Activated naive CD4-positive, alpha-beta T cell treated with anti-CD3 and anti-CD28 coated beads, Interleukin-2, amount 50 U/mL, for 24 hours (primary cell): Measurements from ENCODE around the gene SLC5A5.

ENCODE experiments used
- H3K27ac Mint-ChIP-seq: one replicate; pipeline ENCODE4 v1.8.0; 2021; ENCODE audit warnings: mild to moderate bottlenecking, mixed read lengths
- H3K27me3 Mint-ChIP-seq: one replicate; pipeline ENCODE4 v1.8.0; 2021; ENCODE audit warnings: mixed read lengths
- H3K36me3 Mint-ChIP-seq: one replicate; pipeline ENCODE4 v1.8.0; 2021; ENCODE audit warnings: mixed read lengths
- H3K4me1 Mint-ChIP-seq: one replicate; pipeline ENCODE4 v1.8.0; 2021; ENCODE audit warnings: mixed read lengths
- H3K4me3 Mint-ChIP-seq: one replicate; pipeline ENCODE4 v1.8.0; 2021; ENCODE audit warnings: mild to moderate bottlenecking, mixed read lengths
- H3K9me3 Mint-ChIP-seq: one replicate; pipeline ENCODE4 v1.8.0; 2021; ENCODE audit warnings: mixed read lengths

The SLC5A5 gene

DNA sequence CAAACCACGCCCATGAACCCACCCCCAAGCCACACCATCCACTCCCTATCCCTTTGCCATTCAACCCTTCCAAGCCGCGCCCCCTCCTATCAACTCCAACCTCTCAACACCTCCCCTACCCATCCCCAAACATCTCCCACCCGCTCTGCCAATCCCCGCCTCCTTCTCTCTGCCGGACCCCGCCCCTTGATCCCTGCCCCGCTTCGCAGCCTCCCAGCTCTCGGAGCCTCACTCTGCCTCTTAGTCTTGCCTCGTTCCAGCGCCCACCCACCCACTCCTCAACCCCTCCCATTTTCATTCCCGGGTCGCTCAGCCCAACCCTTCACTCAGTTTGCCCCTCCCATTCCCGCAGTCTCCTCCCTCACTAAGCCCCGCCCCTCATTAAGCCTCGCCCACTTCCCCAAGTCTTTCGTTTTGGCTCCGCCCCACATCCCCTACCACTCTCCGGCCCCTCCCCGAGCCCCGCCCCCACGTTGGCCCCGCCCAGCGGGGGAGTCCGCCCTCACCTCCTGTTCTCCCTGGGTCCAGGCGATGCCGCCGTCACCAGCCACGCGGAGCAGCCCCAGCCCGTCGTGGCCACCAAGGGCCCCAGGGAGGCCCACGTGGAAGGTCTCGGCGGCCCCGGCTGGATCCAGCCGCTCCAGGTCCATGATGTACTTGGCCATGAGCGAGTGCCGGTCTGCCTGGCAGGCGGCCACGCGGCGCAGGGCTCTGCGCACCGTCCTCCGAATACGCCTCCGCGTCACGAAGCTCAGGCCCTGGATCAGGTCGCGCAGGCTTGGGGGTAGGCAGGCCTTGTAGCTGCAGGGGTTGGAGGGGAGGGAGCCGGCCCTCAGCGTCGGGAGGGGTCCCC lies 29.7 kb upstream of the SLC5A5 start:
- peaks cover 7% of the 10 kb centered on the region for H3K36me3 Mint-ChIP-seq
- no peak overlapping the region for H3K27ac Mint-ChIP-seq
- no peak overlapping the region for H3K4me3 Mint-ChIP-seq
- H3K4me1 Mint-ChIP-seq, result peaks cover 33% of the 10 kb centered on the region
- H3K9me3 Mint-ChIP-seq, result no peaks in the 10 kb centered on the region
- no peaks in the 10 kb centered on the region for H3K27me3 Mint-ChIP-seq

DNA sequence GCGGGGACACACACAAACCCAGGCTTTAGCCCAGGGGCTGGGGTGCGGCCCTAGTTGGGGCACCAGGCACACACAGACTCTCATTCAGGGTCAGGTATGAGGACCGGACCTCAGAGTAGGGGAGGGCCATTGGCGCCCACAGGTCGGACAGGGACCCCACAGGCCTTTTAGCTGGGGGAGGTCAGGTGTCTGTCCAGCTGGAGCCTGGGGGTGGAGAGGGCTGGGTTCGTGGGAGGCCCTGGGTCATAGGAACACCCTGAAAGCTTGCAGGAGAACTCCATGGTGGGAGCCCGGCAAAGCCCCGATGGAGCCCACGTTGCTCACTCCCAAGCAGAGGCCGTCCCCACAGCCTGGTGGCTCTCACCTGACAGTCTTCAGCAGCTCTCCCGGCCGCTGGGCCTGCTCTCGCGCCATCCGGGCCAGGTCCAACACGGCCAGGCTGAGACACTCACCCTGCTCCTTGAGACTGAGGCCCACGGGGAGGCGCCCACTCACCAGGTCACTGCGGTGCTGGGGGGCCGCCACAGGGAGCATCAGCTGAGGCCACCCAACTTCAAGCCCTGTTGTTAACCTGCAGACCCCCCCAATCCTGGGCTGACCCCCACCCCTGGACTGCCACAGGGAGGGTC lies 29.0 kb upstream of the SLC5A5 start:
- H3K27ac Mint-ChIP-seq, result no peak overlapping the region
- H3K27me3 Mint-ChIP-seq, result no peaks in the 10 kb centered on the region
- H3K4me3 Mint-ChIP-seq, result no peak overlapping the region
- no peaks in the 10 kb centered on the region for H3K9me3 Mint-ChIP-seq
- H3K4me1 Mint-ChIP-seq, result peaks cover 33% of the 10 kb centered on the region
- peaks cover 7% of the 10 kb centered on the region for H3K36me3 Mint-ChIP-seq

DNA sequence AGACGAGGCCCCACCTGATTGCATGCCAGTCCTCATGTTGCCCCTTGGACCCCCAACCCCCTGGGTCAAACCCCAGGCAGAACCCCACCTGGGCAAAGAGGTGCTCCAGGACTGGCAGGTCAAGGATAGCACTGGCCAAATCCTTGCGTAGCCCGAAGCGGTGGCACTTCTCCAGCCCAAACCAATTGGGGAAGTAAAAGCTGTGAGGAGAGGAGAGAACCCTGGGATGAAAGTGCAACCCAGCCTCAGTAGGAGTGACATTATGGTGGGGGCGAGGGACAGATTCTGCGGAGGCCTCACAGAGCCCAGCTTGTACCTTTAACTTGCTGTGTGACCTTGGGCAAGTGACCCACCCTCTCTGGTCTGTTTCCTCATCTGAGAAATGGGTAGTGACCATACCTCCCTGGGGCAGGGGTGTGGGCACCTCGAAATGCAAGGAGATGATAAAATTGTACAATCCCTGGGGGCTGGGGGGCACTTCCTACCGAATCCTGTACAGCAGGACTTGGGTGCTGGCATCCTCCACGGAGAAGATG lies 28.4 kb upstream of the SLC5A5 start:
- Mint-ChIP-seq H3K27ac (peak overlapping the region; percentile 86), H3K4me1 (peaks cover 37% of the 10 kb centered on the region), H3K9me3 (no peaks in the 10 kb centered on the region), H3K36me3 (peaks cover 7% of the 10 kb centered on the region), H3K4me3 (peak overlapping the region; percentile 42), H3K27me3 (no peaks in the 10 kb centered on the region)

DNA sequence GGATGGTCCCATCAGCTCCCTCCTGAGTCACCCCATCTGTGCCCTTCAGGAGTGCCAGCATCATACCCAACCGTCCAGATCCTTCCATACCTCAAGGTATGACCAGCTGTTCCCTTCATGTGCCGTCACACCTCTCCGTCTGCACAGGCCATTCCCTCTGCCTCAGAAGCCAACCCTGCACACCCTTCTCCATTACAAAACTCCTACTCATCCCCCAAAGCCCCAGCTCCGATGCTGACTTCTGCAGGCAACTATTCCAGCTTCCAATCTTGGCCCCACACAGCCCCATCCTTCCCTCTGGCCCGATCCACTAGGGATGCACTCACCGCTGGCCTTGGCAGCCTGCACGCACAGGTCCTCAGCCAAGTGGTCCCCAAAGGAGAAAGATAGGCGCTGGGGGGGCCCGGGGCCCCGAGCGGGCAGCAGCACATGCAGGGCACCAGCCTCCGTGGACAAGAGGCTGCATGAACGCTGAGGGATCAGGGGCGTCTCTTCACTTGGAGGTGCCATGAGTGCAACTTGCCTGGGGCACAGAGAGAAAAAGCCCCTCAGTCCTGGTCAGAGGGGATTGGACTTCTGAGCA lies 27.7 kb upstream of the SLC5A5 start:
- Mint-ChIP-seq H3K4me1 (peaks cover 44% of the 10 kb centered on the region), H3K27ac (peak overlapping the region; percentile 86), H3K36me3 (peaks cover 7% of the 10 kb centered on the region), H3K27me3 (no peaks in the 10 kb centered on the region), H3K4me3 (peak overlapping the region; percentile 90), H3K9me3 (no peaks in the 10 kb centered on the region)

DNA sequence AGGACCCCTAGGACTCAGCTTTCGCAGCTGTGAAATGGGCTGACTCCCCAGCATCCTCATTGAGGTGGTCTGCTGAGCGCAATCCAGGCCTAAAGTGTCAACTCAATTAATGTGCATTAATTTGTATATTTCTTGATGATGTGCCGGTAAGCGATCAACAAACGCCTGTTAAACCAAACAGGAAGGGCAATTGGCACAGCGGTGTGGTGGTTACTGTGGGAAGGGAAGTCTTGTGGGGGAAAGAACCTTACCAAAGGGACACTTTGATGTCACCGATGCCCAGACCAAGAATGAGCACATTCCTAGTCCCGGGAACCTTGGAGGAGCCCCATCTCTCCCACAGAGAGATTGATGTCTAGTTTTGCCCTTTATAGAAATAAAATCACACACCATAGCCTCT lies 25.6 kb upstream of the SLC5A5 start:
- no peaks in the 10 kb centered on the region for H3K27me3 Mint-ChIP-seq
- no peaks in the 10 kb centered on the region for H3K9me3 Mint-ChIP-seq
- H3K4me1 Mint-ChIP-seq, result peaks cover 59% of the 10 kb centered on the region
- peak overlapping the region; percentile 90 for H3K4me3 Mint-ChIP-seq
- peak overlapping the region; percentile 90 for H3K27ac Mint-ChIP-seq
- peaks cover 4% of the 10 kb centered on the region for H3K36me3 Mint-ChIP-seq

DNA sequence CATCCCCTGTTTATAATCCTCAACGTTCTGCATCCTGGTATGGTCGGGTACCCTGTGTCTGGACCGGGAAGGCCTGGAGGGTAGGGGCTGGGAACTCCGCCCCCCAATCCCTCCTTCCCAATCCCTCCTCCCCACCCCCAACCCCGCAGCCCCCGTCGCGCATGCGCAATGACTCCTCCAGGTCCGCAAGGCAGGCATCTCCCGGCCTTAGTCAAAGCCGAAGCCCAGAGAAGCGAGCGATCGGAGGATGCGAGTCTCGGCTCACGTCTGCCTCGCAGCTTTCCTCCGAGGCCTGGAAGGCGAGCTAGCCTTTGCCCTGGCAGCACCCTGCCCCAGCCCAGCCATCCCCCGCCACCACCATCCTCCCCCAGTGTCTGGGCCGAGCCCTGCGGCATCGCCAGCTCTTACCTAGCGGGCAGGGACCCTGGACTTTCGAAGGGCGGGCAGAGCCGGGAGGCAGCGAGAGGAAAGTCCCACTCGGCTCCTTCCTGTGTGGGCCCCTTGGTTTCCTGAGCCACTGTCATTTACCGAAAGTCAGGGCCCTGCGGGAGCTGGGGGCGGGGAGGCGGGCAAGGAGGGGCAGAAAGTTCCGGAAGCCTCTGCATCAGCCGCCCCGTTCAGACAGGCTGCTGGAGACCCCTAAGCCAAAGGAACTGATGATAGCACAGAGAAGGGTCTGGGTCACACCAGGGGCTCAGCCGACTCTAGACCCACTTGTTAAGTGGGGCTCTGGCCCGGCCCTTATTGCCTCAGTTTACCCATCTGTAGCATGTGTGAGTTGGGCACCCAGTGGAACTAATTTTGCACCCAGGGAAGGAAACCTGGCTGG lies 24.0 kb upstream of the SLC5A5 start, which contains the start of gene JAK3:
JAK3 (minus strand) TSS at position 445 of the 829 bp plus-strand sequence. CDS start 3,565 bp downstream, outside the sequence.
- peak within 1 kb of the TSS; percentile 99 for H3K27ac Mint-ChIP-seq

DNA sequence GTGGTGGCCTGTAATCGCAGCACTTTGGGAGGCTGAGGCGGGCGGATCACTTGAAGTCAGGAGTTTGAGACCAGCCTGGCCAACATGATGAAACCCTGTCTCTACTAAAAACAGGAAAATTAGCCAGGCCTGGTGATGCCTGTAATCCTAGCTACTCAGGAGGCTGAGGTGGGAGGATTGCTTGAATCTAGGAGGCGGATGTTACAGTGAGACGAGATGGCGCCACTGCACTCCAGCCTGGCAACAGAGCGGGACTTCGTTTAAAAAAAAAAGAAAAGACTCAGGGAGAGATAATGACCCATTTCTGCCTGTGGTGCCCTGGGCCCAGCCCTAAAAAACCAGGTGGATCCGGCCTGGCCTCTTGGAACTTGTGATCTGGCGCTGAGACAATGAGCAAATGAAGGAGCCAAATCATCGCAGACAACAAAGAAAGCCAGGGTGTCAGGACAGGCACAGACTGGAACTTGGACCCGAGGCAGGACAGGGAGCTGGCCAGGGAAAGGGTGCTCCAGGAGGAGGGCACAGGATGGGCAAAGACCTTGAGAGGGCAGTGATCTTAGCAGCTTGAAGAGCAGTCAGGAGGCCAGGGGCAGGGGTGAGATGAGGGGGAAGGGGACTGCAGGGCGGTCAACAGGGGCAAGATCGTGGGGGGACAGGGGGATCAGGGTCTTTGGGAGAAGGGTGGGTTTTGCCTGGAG lies 23.0 kb upstream of the SLC5A5 start:
- Mint-ChIP-seq H3K27ac (peak overlapping the region; percentile 99), H3K4me3 (peak overlapping the region; percentile 90), H3K27me3 (no peaks in the 10 kb centered on the region), H3K4me1 (peaks cover 59% of the 10 kb centered on the region), H3K9me3 (no peaks in the 10 kb centered on the region), H3K36me3 (peaks cover 4% of the 10 kb centered on the region)

More for the DNA sequence above, 24.0 kb upstream of the SLC5A5 start, which contains the start of gene JAK3:
- H3K36me3 Mint-ChIP-seq, result peaks cover 4% of the 10 kb centered on the region
- H3K4me1 Mint-ChIP-seq, result peaks cover 66% of the 10 kb centered on the region
- peak within 1 kb of the TSS; percentile 90 for H3K4me3 Mint-ChIP-seq
- H3K27me3 Mint-ChIP-seq, result no peaks in the 10 kb centered on the region
- no peaks in the 10 kb centered on the region for H3K9me3 Mint-ChIP-seq

DNA sequence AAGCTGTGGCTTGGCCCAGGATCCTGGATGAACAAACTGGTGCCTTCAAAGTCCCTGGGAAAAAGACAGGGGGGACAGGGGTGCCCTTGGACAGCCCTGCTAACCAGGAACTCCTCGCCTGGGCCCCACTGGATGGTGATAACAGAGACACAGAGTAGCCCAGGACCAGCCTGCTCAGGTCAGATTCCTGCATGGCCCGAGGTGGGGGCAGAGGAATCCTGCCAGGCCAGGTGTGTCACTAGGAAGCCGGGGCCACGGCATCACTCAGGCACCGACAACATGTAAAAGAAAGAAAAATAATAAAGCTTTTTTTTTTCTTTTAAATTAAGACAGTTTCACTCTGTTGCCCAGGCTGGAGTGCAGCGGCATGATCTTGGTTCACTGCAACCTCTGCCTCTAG lies 17.7 kb upstream of the SLC5A5 start:
- Mint-ChIP-seq H3K9me3 (no peaks in the 10 kb centered on the region), H3K27me3 (no peaks in the 10 kb centered on the region), H3K4me3 (no peak overlapping the region), H3K27ac (no peak overlapping the region), H3K4me1 (peaks cover 34% of the 10 kb centered on the region), H3K36me3 (no peaks in the 10 kb centered on the region)

DNA sequence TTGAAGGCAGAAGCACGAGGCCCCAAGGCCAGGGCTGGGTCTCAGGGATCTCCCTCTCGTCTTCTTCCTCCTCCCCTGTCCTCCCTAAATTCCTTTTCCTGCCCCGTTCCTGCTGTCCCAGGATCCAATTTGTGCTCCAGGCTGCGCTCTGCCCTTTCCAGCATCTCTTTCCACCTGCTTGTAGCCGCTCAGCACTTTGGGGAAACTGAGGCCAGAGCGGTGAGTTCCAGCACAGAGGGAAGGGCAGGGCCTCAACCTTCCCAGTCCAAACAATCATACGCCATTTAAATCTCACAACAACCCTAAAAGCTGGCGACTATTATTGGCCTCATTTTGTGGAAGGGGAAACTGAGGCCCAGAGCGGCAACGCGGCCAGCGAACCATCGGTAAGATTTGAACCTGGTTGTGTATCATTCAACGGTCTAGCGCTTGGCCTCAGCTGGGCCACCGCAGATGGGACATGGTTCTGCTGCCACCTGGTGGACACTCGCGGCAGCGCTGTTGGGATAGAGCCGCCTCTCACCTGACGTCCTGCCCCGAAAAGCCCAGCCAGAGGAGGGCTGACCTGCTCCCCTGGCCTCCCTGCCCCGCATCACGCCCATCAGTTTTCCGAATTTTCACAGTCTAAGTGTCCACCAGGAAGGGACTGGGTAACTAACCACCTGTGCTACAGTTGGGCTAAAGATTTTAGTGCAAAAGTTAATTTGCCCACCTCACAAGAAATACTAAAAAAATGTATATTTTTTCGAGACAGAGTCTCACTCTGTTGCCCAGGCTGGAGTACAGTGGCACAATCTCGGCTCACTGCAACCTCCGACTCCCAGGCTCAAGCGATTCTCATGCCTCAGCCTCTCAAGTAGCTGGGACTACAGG lies 16.2 kb upstream of the SLC5A5 start:
- peaks cover 23% of the 10 kb centered on the region for H3K4me1 Mint-ChIP-seq
- peaks cover 8% of the 10 kb centered on the region for H3K36me3 Mint-ChIP-seq
- no peak overlapping the region for H3K4me3 Mint-ChIP-seq
- H3K27ac Mint-ChIP-seq, result no peak overlapping the region
- no peaks in the 10 kb centered on the region for H3K27me3 Mint-ChIP-seq
- no peaks in the 10 kb centered on the region for H3K9me3 Mint-ChIP-seq

DNA sequence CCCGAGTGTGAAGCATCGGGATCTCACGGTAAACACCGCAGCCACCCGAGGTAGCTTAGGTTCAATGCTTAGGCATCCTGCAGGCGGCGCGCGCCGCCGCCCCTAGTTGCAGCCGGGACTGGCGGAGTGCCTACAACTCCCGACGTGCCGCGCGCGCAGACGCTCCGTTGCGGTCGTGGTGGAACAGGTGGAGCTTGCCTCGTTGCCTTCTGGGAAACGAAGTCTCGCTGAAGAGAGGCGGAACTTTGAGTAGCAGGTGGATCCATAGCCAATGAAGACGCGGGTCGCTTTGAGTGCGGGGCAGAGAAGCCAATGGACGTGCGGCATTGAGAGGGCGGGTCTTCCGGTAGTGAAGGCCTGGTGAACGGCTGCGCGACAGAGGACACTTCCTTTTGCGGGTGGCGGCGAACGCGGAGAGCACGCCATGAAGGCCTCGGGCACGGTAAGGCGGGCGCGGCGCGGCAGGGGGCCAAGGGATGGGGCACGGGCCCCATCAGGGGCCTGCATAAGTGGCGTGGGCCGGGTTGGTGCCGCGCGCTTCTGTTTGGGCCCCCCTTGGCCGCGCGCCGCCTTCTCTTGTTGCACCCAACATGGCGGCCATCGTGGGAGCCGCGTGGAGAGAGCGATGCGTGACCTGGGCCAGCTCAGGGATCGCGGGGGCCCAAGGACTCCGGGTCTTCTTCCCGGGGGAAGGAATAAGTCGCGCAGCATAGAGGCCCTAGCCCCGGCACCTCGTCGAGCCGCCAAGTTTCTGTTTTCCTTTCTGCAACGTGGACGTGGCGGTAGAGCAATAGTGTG lies 12.0 kb upstream of the SLC5A5 start, which contains the start of gene RPL18A:
RPL18A (plus strand) TSS at position 378 of the 798 bp plus-strand sequence; CDS start at position 425, 47 bp downstream.
- H3K9me3 Mint-ChIP-seq, result no peaks in the 10 kb centered on the region
- peaks cover 32% of the 10 kb centered on the region for H3K4me1 Mint-ChIP-seq
- H3K27ac Mint-ChIP-seq, result peak within 1 kb of the TSS; percentile 100
- peaks cover 28% of the 10 kb centered on the region for H3K36me3 Mint-ChIP-seq
- H3K4me3 Mint-ChIP-seq, result peak within 1 kb of the TSS; percentile 92
- H3K27me3 Mint-ChIP-seq, result no peaks in the 10 kb centered on the region

DNA sequence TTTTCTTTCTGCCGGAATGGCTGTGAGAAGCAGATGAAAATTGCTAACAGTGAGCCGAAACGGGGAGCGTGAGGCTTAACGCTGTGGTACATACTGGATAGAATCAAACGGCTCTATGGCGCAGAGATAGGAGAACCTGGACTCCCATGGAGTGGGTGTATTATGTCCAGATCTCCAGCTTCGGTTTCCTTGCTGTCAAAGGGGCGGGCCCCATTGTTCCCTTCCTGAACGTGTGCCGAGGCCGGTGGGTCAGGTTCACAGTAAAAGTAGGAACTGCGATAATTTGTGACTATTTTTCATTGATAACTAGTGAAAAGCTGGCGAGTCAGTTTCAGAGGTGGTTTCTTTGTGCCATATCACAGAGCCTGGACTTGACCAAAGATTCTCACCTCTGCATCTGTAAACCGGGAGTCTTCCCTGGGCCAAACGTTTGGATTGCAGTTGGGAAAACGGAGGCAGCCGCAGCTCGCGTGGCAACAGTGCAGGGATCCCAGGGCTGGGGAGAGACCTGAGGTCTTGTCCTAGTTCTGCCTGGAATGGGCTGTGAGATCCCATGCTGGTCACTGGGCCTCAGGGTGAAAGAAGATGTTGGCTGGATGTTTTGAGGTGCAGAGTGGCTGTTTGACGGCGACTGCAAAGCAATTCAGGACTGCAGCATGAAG lies 11.3 kb upstream of the SLC5A5 start:
- Mint-ChIP-seq H3K4me1 (peaks cover 28% of the 10 kb centered on the region), H3K9me3 (no peaks in the 10 kb centered on the region), H3K27me3 (no peaks in the 10 kb centered on the region), H3K4me3 (peak overlapping the region; percentile 92), H3K27ac (peak overlapping the region; percentile 100), H3K36me3 (peaks cover 28% of the 10 kb centered on the region)

DNA sequence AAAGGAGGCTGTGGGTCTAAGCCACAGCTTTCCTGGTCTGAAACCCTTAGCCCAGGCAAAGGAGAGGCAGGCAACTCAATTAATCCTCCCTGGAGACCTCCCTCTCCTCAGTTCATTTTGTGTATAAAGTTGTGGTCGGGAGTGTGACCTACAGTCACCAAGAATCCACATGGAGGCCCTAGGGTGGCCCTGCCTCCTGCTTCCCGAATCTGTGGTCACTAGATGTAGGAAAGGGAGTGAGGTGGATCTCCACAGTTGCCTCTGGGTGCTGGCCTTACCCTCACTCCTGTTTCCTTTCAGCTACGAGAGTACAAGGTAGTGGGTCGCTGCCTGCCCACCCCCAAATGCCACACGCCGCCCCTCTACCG lies 10.8 kb upstream of the SLC5A5 start:
- peaks cover 25% of the 10 kb centered on the region for H3K4me1 Mint-ChIP-seq
- H3K4me3 Mint-ChIP-seq, result peak overlapping the region; percentile 92
- no peaks in the 10 kb centered on the region for H3K9me3 Mint-ChIP-seq
- peak overlapping the region; percentile 100 for H3K27ac Mint-ChIP-seq
- peaks cover 28% of the 10 kb centered on the region for H3K36me3 Mint-ChIP-seq
- H3K27me3 Mint-ChIP-seq, result no peaks in the 10 kb centered on the region
